AG08396 (cell line): ENCODE measurements around the gene FOS.
"Not testable (repeated sequence)": the region's sequence is repeated elsewhere in the genome, so short reads cannot be mapped to it uniquely, and the experiment has no call there.

Source experiments
- DNase-seq: peaks from one replicate; pipeline ENCODE4 v3.0.0; 2012; ENCODE audit warnings: low spot score, mixed read lengths

Gene FOS

GRCh38 chr14:75277008-75277814 lies 1.4 kb upstream of the FOS start:
- peak; percentile 92 for DNase-seq

- no peak for DNase-seq
These were observed 710 bp upstream of the FOS start for GRCh38 chr14:75277815-75278421.

- peak; percentile 47 for DNase-seq
These were observed 630 bp downstream of the FOS start for GRCh38 chr14:75279153-75279762.

- no peak for DNase-seq
These were observed 1.2 kb downstream of the FOS start for GRCh38 chr14:75279763-75280290.

GRCh38 chr14:75280291-75280830 lies 1.7 kb downstream of the FOS start:
- no peak for DNase-seq

- DNase-seq: no peak
These were observed 2.4 kb downstream of the FOS start for GRCh38 chr14:75280831-75281653.

GRCh38 chr14:75281654-75282019 lies 3.0 kb downstream of the FOS start:
- no peak for DNase-seq

- no peak for DNase-seq
These were observed 3.5 kb downstream of the FOS start for GRCh38 chr14:75282170-75282554.

- not testable (repeated sequence) for DNase-seq
These were observed 4.0 kb downstream of the FOS start for GRCh38 chr14:75282555-75283161.

- DNase-seq: no peak
These were observed 4.7 kb downstream of the FOS start for GRCh38 chr14:75283162-75283832.

GRCh38 chr14:75283833-75284563 lies 5.4 kb downstream of the FOS start:
- no peak for DNase-seq

GRCh38 chr14:75285331-75285730 lies 6.7 kb downstream of the FOS start:
- DNase-seq: no peak

GRCh38 chr14:75286313-75286712 lies 7.7 kb downstream of the FOS start:
- no peak for DNase-seq

GRCh38 chr14:75289840-75290388 lies 11.3 kb downstream of the FOS start:
- DNase-seq: no peak

GRCh38 chr14:75290851-75291250 lies 12.2 kb downstream of the FOS start:
- DNase-seq: no peak

- no peak for DNase-seq
These were observed 12.7 kb downstream of the FOS start for GRCh38 chr14:75291331-75291730.

- DNase-seq: no peak
These were observed 13.5 kb downstream of the FOS start for GRCh38 chr14:75292101-75292563.

GRCh38 chr14:75292886-75293285 lies 14.3 kb downstream of the FOS start:
- DNase-seq: no peak

GRCh38 chr14:75293920-75294648 lies 15.5 kb downstream of the FOS start:
- DNase-seq: peak; percentile 99
